Upper lobe of right lung (tissue), 1 donor: ENCODE measurements around the gene GP5. TPM values are rescaled to one million over a fixed set of nuclear protein-coding genes. Genes with fewer than 3 reads are reported as not detected.

ENCODE experiments used
- ATAC-seq: fragments of 200-7000 bp; cut with Tn5 transposase; one replicate; pipeline ENCODE4 v1.9.1; 2020; ENCODE audit warnings: mild to moderate bottlenecking, moderate library complexity
- DNase-seq: peaks from one replicate; pipeline ENCODE4 v3.0.0-alpha.2; 2020
- H3K27ac ChIP-seq: fragments of 200-600 bp; one replicate; pipeline ENCODE4 v1.8.0; 2022
- H3K27me3 ChIP-seq: fragments of 200-600 bp; one replicate; pipeline ENCODE4 v1.8.0; 2022; ENCODE audit warnings: mild to moderate bottlenecking
- H3K36me3 ChIP-seq: fragments of 200-600 bp; one replicate; pipeline ENCODE4 v1.8.0; 2022
- H3K4me1 ChIP-seq: fragments of 200-600 bp; one replicate; pipeline ENCODE4 v1.8.0; 2022
- H3K4me3 ChIP-seq: fragments of 200-600 bp; one replicate; pipeline ENCODE4 v1.8.0; 2022; ENCODE audit warnings: mild to moderate bottlenecking
- H3K9me3 ChIP-seq: fragments of 200-600 bp; one replicate; pipeline ENCODE4 v1.8.0; 2022
- CTCF ChIP-seq: fragments of 200-600 bp; IDR thresholded peaks from one replicate; pipeline ENCODE4 v1.8.0; 2022; ENCODE audit warnings: antibody characterized with exemption
- intact Hi-C: fragments of 100-400 bp; cut with DNase I; formaldehyde crosslinking; loops from one replicate; pipeline ENCODE4 v1.11.0; 2022
- total RNA-seq: library from RNA; stranded (reverse); fragmentation: NEBNext Ultra II Directional; extraction: Animal tissue kit (Norgen Biotek cat#: 25700); gene quantifications from one replicate; pipeline ENCODE4 v1.2.1, GENCODE V29; 2021
- donor health status: DM: no; HTN: yes; CAD: no; lungs with severe emphysema.

The GP5 gene
- total RNA-seq, 1 donor from 2014 or later = 0.26 TPM

DNA sequence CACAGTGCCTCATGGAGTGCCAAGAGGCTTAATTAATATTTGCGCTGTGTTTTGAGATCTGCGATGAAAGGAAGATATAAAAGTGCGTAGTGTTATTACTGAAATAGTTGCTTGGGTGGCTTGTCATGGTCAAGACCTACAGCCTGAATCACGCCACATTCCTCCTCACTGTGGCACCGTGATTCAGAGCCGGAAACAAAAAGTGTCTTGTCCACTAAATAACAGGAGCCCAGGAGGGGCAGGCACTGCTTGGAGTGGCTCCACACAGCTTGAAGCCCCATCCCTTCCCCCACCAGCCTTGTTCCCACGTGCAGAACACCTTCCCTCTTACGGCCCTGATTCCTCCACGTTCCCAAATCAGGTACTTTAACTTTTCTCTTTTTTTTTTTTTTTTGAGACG, 28.3 kb downstream of the GP5 start:
- DNase-seq (no peak), ATAC-seq (no peak)
- Histone ChIP-seq H3K9me3 (no peaks in the 10 kb centered on the region), H3K27me3 (peaks cover 9% of the 10 kb centered on the region), H3K4me1 (no peaks in the 10 kb centered on the region), H3K27ac (no peak overlapping the region), H3K4me3 (no peak overlapping the region), H3K36me3 (no peaks in the 10 kb centered on the region)
- TF ChIP-seq CTCF = no peak
- intact Hi-C loops = no loop called here

GRCh38 chr3:194369522-194370279, 29.4 kb downstream of the GP5 start, which contains the start of gene LRRC15:
Gene LRRC15, minus strand, starts transcription at chr3:194369743. Its CDS starts 8,700 bp downstream, at chr3:194361043.
- ATAC-seq (peak; percentile 84), DNase-seq (no peak)
- Histone ChIP-seq H3K27me3 (peaks cover 9% of the 10 kb centered on the region), H3K36me3 (no peaks in the 10 kb centered on the region), H3K4me3 (no peak within 1 kb of the TSS), H3K4me1 (no peaks in the 10 kb centered on the region), H3K9me3 (no peaks in the 10 kb centered on the region), H3K27ac (no peak within 1 kb of the TSS)
- intact Hi-C loops = no loop called here
- no peak for TF ChIP-seq CTCF

GRCh38 chr3:194368918-194369317, 30.1 kb downstream of the GP5 start:
- no peak for DNase-seq

DNA sequence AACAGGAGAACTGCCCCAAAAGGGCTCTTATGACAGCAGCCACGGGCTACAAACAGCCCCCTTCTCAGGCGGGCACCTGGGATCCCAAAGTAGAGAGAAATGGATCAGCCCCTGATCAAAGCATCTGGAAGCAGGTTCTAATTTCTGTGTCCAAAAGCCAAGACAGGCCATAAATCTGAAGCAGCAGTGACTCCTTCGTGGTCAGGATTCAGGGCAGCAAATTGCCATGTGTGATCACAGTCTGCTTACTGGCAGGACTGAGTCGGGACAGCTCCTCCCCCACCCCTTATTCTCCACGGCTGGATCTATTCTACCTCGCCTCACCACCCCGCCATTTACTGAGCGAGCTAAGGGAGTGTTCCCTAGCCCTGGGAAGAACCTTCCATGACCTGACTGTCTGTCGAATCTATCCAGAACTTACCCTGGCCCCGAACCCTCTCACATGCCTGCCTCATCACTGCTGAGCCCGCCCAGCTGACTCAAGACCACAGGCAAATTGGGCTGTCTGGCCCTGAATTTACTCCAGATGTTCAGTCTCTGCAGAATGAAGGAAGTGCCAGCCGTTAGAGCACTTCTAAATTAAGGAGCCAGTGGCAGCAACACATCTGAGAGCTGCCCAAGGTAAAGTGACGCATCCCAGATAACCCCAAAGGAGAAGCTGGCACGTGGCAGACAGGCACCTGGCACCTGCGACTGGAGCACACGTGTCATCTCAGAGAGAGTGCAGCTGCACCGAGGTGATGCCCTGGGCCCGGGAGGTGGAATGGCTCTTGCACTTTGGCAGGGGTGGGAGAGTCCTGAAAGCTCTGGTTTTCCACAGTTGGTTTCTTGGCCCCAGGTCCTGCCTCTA, 30.8 kb downstream of the GP5 start:
- Histone ChIP-seq H3K27me3 (peaks cover 9% of the 10 kb centered on the region), H3K36me3 (no peaks in the 10 kb centered on the region), H3K4me1 (no peaks in the 10 kb centered on the region), H3K27ac (no peak overlapping the region), H3K4me3 (no peak overlapping the region), H3K9me3 (no peaks in the 10 kb centered on the region)
- ATAC-seq (no peak), DNase-seq (no peak)
- no peak for TF ChIP-seq CTCF
- intact Hi-C loops = no loop called here

More at GRCh38 chr3:194368918-194369317, 30.1 kb downstream of the GP5 start:
- H3K4me1 ChIP-seq = no peaks in the 10 kb centered on the region
- TF ChIP-seq CTCF = no peak
- H3K4me3 ChIP-seq = no peak overlapping the region
- no peaks in the 10 kb centered on the region for H3K36me3 ChIP-seq
- H3K27me3 ChIP-seq = peaks cover 9% of the 10 kb centered on the region
- intact Hi-C loops = no loop called here
- ATAC-seq = no peak
- H3K9me3 ChIP-seq = no peaks in the 10 kb centered on the region
- H3K27ac ChIP-seq = no peak overlapping the region

DNA sequence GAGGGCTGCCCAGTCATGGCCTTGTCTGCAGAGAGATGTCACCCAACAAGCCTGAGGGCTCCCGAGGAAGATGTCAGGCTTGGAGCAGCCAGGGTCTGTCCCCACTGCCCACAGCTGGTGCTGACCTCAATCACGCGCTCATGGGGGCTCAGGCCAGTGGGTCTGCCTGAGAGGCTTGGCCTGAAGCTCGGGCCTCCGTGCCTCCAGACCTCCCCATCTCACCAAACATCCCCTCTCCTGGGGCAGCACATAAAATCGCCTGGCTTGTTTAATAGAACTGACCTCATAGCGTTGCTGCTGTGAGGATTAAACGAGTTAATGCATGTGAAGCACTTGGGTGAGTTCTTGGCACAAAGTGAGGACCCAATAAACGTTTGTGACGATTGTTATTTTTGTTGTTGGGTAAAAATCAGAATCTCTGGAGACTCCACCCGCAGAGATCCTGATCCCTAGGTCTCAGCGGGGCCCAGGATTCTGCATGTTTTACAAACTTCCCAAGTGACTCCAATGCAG, 33.0 kb downstream of the GP5 start:
- Histone ChIP-seq H3K4me3 (no peak overlapping the region), H3K36me3 (no peaks in the 10 kb centered on the region), H3K27ac (no peak overlapping the region), H3K27me3 (peaks cover 9% of the 10 kb centered on the region), H3K4me1 (no peaks in the 10 kb centered on the region), H3K9me3 (no peaks in the 10 kb centered on the region)
- no peak for DNase-seq
- no peak for TF ChIP-seq CTCF
- no peak for ATAC-seq
- intact Hi-C loops = no loop called here
